Measurements from ENCODE around the gene SLC9A7.

The SLC9A7 gene

GRCh38 chrX:46597771-46598170, 161.1 kb downstream of the SLC9A7 start:
- DNase-seq, result no peak

- DNase-seq, result no peak
Observed at GRCh38 chrX:46597208-46597607, 161.7 kb downstream of the SLC9A7 start.

GRCh38 chrX:46595084-46595483, 163.8 kb downstream of the SLC9A7 start:
- DNase-seq, result no peak

- peak; percentile 9 to 21 for DNase-seq
Observed at GRCh38 chrX:46589977-46590723, 168.8 kb downstream of the SLC9A7 start.

GRCh38 chrX:46588263-46588662, 170.7 kb downstream of the SLC9A7 start:
- DNase-seq, result no peak

- DNase-seq, result no peak
Observed at GRCh38 chrX:46587753-46588171, 171.2 kb downstream of the SLC9A7 start.

GRCh38 chrX:46587158-46587557, 171.8 kb downstream of the SLC9A7 start:
- DNase-seq, result no peak

GRCh38 chrX:46584736-46585135, 174.2 kb downstream of the SLC9A7 start:
- no peak for DNase-seq

- DNase-seq, result peak in 1 of 2 experiments; percentile 10
Observed at GRCh38 chrX:46582966-46583365, 176.0 kb downstream of the SLC9A7 start.

- DNase-seq, result no peak
Observed at GRCh38 chrX:46582325-46582724, 176.6 kb downstream of the SLC9A7 start.

GRCh38 chrX:46580613-46581012, 178.3 kb downstream of the SLC9A7 start:
- DNase-seq, result no peak

- DNase-seq, result no peak
Observed at GRCh38 chrX:46579250-46579649, 179.7 kb downstream of the SLC9A7 start.

- DNase-seq, result no peak
Observed at GRCh38 chrX:46577221-46578005, 181.5 kb downstream of the SLC9A7 start.

- DNase-seq, result no peak
Observed at GRCh38 chrX:46576458-46576857, 182.5 kb downstream of the SLC9A7 start.

GRCh38 chrX:46575991-46576392, 182.9 kb downstream of the SLC9A7 start:
- peak in 1 of 2 experiments; percentile 11 for DNase-seq

GRCh38 chrX:46575586-46575985, 183.3 kb downstream of the SLC9A7 start:
- no peak for DNase-seq

GRCh38 chrX:46574774-46575381, 184.0 kb downstream of the SLC9A7 start:
- peak in 1 of 2 experiments; percentile 5 for DNase-seq

- no peak for DNase-seq
Observed at GRCh38 chrX:46573892-46574773, 184.8 kb downstream of the SLC9A7 start.

GRCh38 chrX:46573331-46573891, 185.5 kb downstream of the SLC9A7 start, which contains the start of gene CHST7:
CHST7 (plus strand) TSS chrX:46573765; CDS start chrX:46573932, 167 bp downstream.
- DNase-seq, result peak; percentile 23 to 48

GRCh38 chrX:46572340-46572936, 186.5 kb downstream of the SLC9A7 start:
- peak; percentile 24 to 41 for DNase-seq

- DNase-seq, result no peak
Observed at GRCh38 chrX:46571423-46572339, 187.2 kb downstream of the SLC9A7 start.

Data from AML-193 (cell line).